ENCODE measurements around the gene MOB3B.

The MOB3B gene

GRCh38 chr9:27413511-27414219, 115.9 kb downstream of the MOB3B start:
- no peak for TF ChIP-seq TAF1 (IDR thresholded peaks at IDR 0.05; ENCODE audit: borderline replicate concordance, insufficient read depth, low read length)
- TF ChIP-seq SIN3A (IDR thresholded peaks at IDR 0.05; ENCODE audit: borderline replicate concordance, insufficient read depth, low read length) = no peak
- no peak for TF ChIP-seq FOXP2 (optimal IDR thresholded peaks at IDR 0.05; ENCODE audit: borderline replicate concordance, extremely low read depth, extremely low read length, insufficient read depth)
- no peak for TF ChIP-seq POLR2AphosphoS5 (IDR thresholded peaks at IDR 0.05; ENCODE audit: low read depth, low read length)
- TF ChIP-seq, protein P1, sequence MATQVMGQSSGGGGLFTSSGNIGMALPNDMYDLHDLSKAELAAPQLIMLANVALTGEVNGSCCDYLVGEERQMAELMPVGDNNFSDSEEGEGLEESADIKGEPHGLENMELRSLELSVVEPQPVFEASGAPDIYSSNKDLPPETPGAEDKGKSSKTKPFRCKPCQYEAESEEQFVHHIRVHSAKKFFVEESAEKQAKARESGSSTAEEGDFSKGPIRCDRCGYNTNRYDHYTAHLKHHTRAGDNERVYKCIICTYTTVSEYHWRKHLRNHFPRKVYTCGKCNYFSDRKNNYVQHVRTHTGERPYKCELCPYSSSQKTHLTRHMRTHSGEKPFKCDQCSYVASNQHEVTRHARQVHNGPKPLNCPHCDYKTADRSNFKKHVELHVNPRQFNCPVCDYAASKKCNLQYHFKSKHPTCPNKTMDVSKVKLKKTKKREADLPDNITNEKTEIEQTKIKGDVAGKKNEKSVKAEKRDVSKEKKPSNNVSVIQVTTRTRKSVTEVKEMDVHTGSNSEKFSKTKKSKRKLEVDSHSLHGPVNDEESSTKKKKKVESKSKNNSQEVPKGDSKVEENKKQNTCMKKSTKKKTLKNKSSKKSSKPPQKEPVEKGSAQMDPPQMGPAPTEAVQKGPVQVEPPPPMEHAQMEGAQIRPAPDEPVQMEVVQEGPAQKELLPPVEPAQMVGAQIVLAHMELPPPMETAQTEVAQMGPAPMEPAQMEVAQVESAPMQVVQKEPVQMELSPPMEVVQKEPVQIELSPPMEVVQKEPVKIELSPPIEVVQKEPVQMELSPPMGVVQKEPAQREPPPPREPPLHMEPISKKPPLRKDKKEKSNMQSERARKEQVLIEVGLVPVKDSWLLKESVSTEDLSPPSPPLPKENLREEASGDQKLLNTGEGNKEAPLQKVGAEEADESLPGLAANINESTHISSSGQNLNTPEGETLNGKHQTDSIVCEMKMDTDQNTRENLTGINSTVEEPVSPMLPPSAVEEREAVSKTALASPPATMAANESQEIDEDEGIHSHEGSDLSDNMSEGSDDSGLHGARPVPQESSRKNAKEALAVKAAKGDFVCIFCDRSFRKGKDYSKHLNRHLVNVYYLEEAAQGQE (IDR thresholded peaks at IDR 0.05; ENCODE audit: insufficient read depth in 1 of 2, low read depth in 2 of 2, low read length in 2 of 2) = no peak

- TF ChIP-seq FOXP2 (optimal IDR thresholded peaks at IDR 0.05; ENCODE audit: borderline replicate concordance, extremely low read depth, extremely low read length, insufficient read depth) (no peak), SIN3A (IDR thresholded peaks at IDR 0.05; ENCODE audit: borderline replicate concordance, insufficient read depth, low read length) (no peak), POLR2AphosphoS5 (IDR thresholded peaks at IDR 0.05; ENCODE audit: low read depth, low read length) (no peak), TAF1 (IDR thresholded peaks at IDR 0.05; ENCODE audit: borderline replicate concordance, insufficient read depth, low read length) (no peak)
- TF ChIP-seq, protein P1 (IDR thresholded peaks at IDR 0.05; ENCODE audit: insufficient read depth in 1 of 2, low read depth in 2 of 2, low read length in 2 of 2) = no peak
These were observed 116.7 kb downstream of the MOB3B start for GRCh38 chr9:27412963-27413362.

GRCh38 chr9:27412081-27412480, 117.5 kb downstream of the MOB3B start:
- TF ChIP-seq TAF1 (IDR thresholded peaks at IDR 0.05; ENCODE audit: borderline replicate concordance, insufficient read depth, low read length) (no peak), POLR2AphosphoS5 (IDR thresholded peaks at IDR 0.05; ENCODE audit: low read depth, low read length) (no peak), FOXP2 (optimal IDR thresholded peaks at IDR 0.05; ENCODE audit: borderline replicate concordance, extremely low read depth, extremely low read length, insufficient read depth) (no peak), SIN3A (IDR thresholded peaks at IDR 0.05; ENCODE audit: borderline replicate concordance, insufficient read depth, low read length) (no peak)
- TF ChIP-seq, protein P1 (IDR thresholded peaks at IDR 0.05; ENCODE audit: insufficient read depth in 1 of 2, low read depth in 2 of 2, low read length in 2 of 2) = no peak

- no peak for TF ChIP-seq TAF1 (IDR thresholded peaks at IDR 0.05; ENCODE audit: borderline replicate concordance, insufficient read depth, low read length)
These were observed 121.1 kb downstream of the MOB3B start for GRCh38 chr9:27408482-27408881.

GRCh38 chr9:27408001-27408400, 121.6 kb downstream of the MOB3B start:
- TF ChIP-seq, protein P1 (IDR thresholded peaks at IDR 0.05; ENCODE audit: insufficient read depth in 1 of 2, low read depth in 2 of 2, low read length in 2 of 2) = no peak
- TF ChIP-seq POLR2AphosphoS5 (IDR thresholded peaks at IDR 0.05; ENCODE audit: low read depth, low read length) = no peak
- no peak for TF ChIP-seq FOXP2 (optimal IDR thresholded peaks at IDR 0.05; ENCODE audit: borderline replicate concordance, extremely low read depth, extremely low read length, insufficient read depth)
- TF ChIP-seq TAF1 (IDR thresholded peaks at IDR 0.05; ENCODE audit: borderline replicate concordance, insufficient read depth, low read length) = no peak
- TF ChIP-seq SIN3A (IDR thresholded peaks at IDR 0.05; ENCODE audit: borderline replicate concordance, insufficient read depth, low read length) = no peak

All from PFSK-1 (cell line).